GM18870 (cell line): ENCODE data around the gene MED25.

Experiments
- ATAC-seq: cut with Tn5 transposase; IDR thresholded peaks from one replicate; pipeline ENCODE4 v1.9.1; 2021; ENCODE audit warnings: moderate library complexity; ENCODE audit not compliant: unreplicated experiment

Gene MED25

GRCh38 chr19:49883094-49883493 is 65.0 kb downstream of the MED25 start:
- no peak for ATAC-seq

- no peak for ATAC-seq
Observed at GRCh38 chr19:49884109-49884508, 66.0 kb downstream of the MED25 start.

- no peak for ATAC-seq
Observed at GRCh38 chr19:49884760-49885159, 66.7 kb downstream of the MED25 start.
